ENCODE data around the gene ADGRL2. TPM values are rescaled to one million over a fixed set of nuclear protein-coding genes. Genes with fewer than 3 reads are reported as not detected.

Gene ADGRL2
- total and polyA plus RNA-seq, 2 of the 4 experiments (the other 2 are of a cell fraction): 17.0 to 42.7 TPM

- no peak overlapping the region for H4K91ac ChIP-seq (ENCODE audit: insufficient read depth, low read depth, low read length)
- CTCF ChIA-PET: no interaction called here
- no peak overlapping the region for H3K4ac ChIP-seq (ENCODE audit: low read depth, low read length)
- POLR2A ChIA-PET (ENCODE audit: unreplicated experiment): no interaction called here
- H4K5ac ChIP-seq (ENCODE audit: low read depth, low read length): no peak overlapping the region
- no peak overlapping the region for H3K14ac ChIP-seq (replicated peaks; ENCODE audit: low read depth, low read length)
- H3K56ac ChIP-seq (ENCODE audit: extremely low read depth, insufficient read depth, low read length): no peak overlapping the region
- no peak overlapping the region for H3K4me2 ChIP-seq (ENCODE audit: low read depth, low read length)
- no peaks in the 10 kb centered on the region for H3K9me1 ChIP-seq (ENCODE audit: insufficient read depth, low read length)
- dilution Hi-C loops (cut with HindIII; ENCODE audit: low sequenced_read_pairs, unreplicated experiment): no loop called here
- 80% methylated on average over 2 of the region's 6 CpGs; no CpG with 5 or more reads in 1 of the 2 experiments for WGBS, 2 experiments (ENCODE audit: extremely low coverage in 2 of 2, insufficient read length in 1 of 2)
- DNase-seq (no peak), ATAC-seq (ENCODE audit: low read depth) (no peak)
- no peak overlapping the region for H2AFZ ChIP-seq (replicated peaks; ENCODE audit: low read length, poor library complexity)
- no peak overlapping the region for H4K8ac ChIP-seq (ENCODE audit: low read depth in 2 of 2, low read length in 2 of 2)
- H2BK120ac ChIP-seq (ENCODE audit: low read depth, low read length): no peak overlapping the region
- no peak overlapping the region for H3K9ac ChIP-seq (ENCODE audit: low read depth, low read length)
- no peaks in the 10 kb centered on the region for H3K4me1 ChIP-seq (ENCODE audit: control insufficient read depth, insufficient read depth, low read length)
- in situ Hi-C loops (cut with MboI; ENCODE audit: low sequenced_read_pairs): no loop called here
- H2BK15ac ChIP-seq (ENCODE audit: low read depth, low read length): no peak overlapping the region
- H3K18ac ChIP-seq (ENCODE audit: low read depth, low read length): no peak overlapping the region
- BruUV-seq (replicated peaks): no TSS peak
- intact Hi-C loops (cut with micrococcal nuclease): no loop called here
- H2BK20ac ChIP-seq (ENCODE audit: low read depth, low read length): no peak overlapping the region
- no peak for TF ChIP-seq SMC3 (IDR thresholded peaks at IDR 0.05; ENCODE audit: low read depth, low read length)
- no peak for TF ChIP-seq BHLHE40 (IDR thresholded peaks at IDR 0.05; ENCODE audit: low read depth, low read length)
- no peak for TF ChIP-seq POLR2A (IDR thresholded peaks at IDR 0.05; ENCODE audit: low read depth, low read length)
- no peak for TF ChIP-seq CEBPB (IDR thresholded peaks at IDR 0.05; ENCODE audit: low read depth, low read length)
- TF ChIP-seq FOS (IDR thresholded peaks at IDR 0.05; ENCODE audit: low read depth, low read length): no peak
- TF ChIP-seq NFE2L2 (IDR thresholded peaks at IDR 0.05; ENCODE audit: low read depth, low read length): no peak
- TF ChIP-seq MAFK (IDR thresholded peaks at IDR 0.05; ENCODE audit: low read depth, low read length): no peak
- TF ChIP-seq ELK1 (IDR thresholded peaks at IDR 0.05; ENCODE audit: borderline replicate concordance, low read depth, low read length): no peak
- TF ChIP-seq RCOR1 (IDR thresholded peaks at IDR 0.05; ENCODE audit: insufficient replicate concordance, low read length): no peak
- no peak for TF ChIP-seq CHD1 (IDR thresholded peaks at IDR 0.05; ENCODE audit: low read depth, low read length)
- TF ChIP-seq RAD21 (IDR thresholded peaks at IDR 0.05; ENCODE audit: low read length): no peak
- TF ChIP-seq USF2 (IDR thresholded peaks at IDR 0.05; ENCODE audit: low read depth, low read length): no peak
- TF ChIP-seq MXI1 (IDR thresholded peaks at IDR 0.05; ENCODE audit: borderline replicate concordance, low read depth, low read length): no peak
- no peak for TF ChIP-seq RFX5 (IDR thresholded peaks at IDR 0.05; ENCODE audit: low read depth, low read length)
- TF ChIP-seq, protein P1, sequence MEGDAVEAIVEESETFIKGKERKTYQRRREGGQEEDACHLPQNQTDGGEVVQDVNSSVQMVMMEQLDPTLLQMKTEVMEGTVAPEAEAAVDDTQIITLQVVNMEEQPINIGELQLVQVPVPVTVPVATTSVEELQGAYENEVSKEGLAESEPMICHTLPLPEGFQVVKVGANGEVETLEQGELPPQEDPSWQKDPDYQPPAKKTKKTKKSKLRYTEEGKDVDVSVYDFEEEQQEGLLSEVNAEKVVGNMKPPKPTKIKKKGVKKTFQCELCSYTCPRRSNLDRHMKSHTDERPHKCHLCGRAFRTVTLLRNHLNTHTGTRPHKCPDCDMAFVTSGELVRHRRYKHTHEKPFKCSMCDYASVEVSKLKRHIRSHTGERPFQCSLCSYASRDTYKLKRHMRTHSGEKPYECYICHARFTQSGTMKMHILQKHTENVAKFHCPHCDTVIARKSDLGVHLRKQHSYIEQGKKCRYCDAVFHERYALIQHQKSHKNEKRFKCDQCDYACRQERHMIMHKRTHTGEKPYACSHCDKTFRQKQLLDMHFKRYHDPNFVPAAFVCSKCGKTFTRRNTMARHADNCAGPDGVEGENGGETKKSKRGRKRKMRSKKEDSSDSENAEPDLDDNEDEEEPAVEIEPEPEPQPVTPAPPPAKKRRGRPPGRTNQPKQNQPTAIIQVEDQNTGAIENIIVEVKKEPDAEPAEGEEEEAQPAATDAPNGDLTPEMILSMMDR (conservative IDR thresholded peaks at IDR 0.05; ENCODE audit: low read depth, low read length): no peak
- no peak for TF ChIP-seq MAZ (IDR thresholded peaks at IDR 0.05; ENCODE audit: borderline replicate concordance, low read depth, low read length)
- H3K23ac ChIP-seq (ENCODE audit: low read depth, low read length): no peak overlapping the region
- H3K4me3 ChIP-seq (ENCODE audit: insufficient read depth, low read depth, low read length): no peak overlapping the region
- no peaks in the 10 kb centered on the region for H3K79me1 ChIP-seq (ENCODE audit: low read depth in 1 of 2, low read length in 2 of 2)
- H2BK5ac ChIP-seq (ENCODE audit: low read depth, low read length, poor library complexity, severe bottlenecking): no peak overlapping the region
- H3K9me3 ChIP-seq (ENCODE audit: control insufficient read depth, insufficient read depth, low read length): no peaks in the 10 kb centered on the region
- no peak overlapping the region for H2AK5ac ChIP-seq (ENCODE audit: low read depth, low read length)
- H3K27ac ChIP-seq (ENCODE audit: insufficient read depth, low read length): no peak overlapping the region
- H3K36me3 ChIP-seq (ENCODE audit: control insufficient read depth, insufficient read depth, low read length): no peaks in the 10 kb centered on the region
- H4K20me1 ChIP-seq (ENCODE audit: insufficient read depth, low read length): no peaks in the 10 kb centered on the region
- H2AK9ac ChIP-seq (replicated peaks; ENCODE audit: low read depth, low read length, poor library complexity): no peak overlapping the region
- no peaks in the 10 kb centered on the region for H3K27me3 ChIP-seq (ENCODE audit: control insufficient read depth, insufficient read depth, low read length)
Measured at GRCh38 chr1:82015444-82015843, 214.7 kb downstream of the ADGRL2 start.

All from IMR-90 (cell line).